Measurements from ENCODE around the gene GNL3. TPM values are rescaled to one million over a fixed set of nuclear protein-coding genes. Genes with fewer than 3 reads are reported as not detected.

GNL3 gene
- total RNA-seq, 2 experiments from 2014 or later, result 198 to 200 TPM

- intact Hi-C loops (cut with micrococcal nuclease), result loop anchor here (10.0 kb wide), 1 partner anchor 145 kb away; the partner anchor contains the start of genes NT5DC2 and UQCC5
- Mint-ChIP-seq H3K27ac (peak overlapping the region; percentile 9), H3K9me3 (no peaks in the 10 kb centered on the region), H3K36me3 (ENCODE audit: low read depth) (peaks cover 50% of the 10 kb centered on the region), H3K4me1 (ENCODE audit: low read depth) (peaks cover 44% of the 10 kb centered on the region), H3K27me3 (no peaks in the 10 kb centered on the region), H3K4me3 (no peak overlapping the region)
- DNase-seq, result no peak
- ChIA-PET CTCF (interaction anchor here (1.0 kb wide), 1 partner anchor 13 kb away, joined by 3 read pairs; no protein-coding TSS in a partner anchor), POLR2A (no interaction called here)
- TF ChIP-seq CTCF (IDR thresholded peaks at IDR 0.05), result no peak
- ATAC-seq, result no peak
These were observed 6.0 kb upstream of the GNL3 start for GRCh38 chr3:52679811-52680210.

GRCh38 chr3:52681596-52681995, 4.2 kb upstream of the GNL3 start:
- no peak overlapping the region for H3K4me3 Mint-ChIP-seq
- no peak for ATAC-seq
- ChIA-PET CTCF (interaction anchor here (1.1 kb wide), 1 partner anchor 11 kb away, joined by 5 read pairs; no protein-coding TSS in a partner anchor), POLR2A (interaction anchor here (1.2 kb wide), 1 partner anchor 10 kb away, joined by 4 read pairs; no protein-coding TSS in a partner anchor)
- H3K9me3 Mint-ChIP-seq, result no peaks in the 10 kb centered on the region
- no peaks in the 10 kb centered on the region for H3K27me3 Mint-ChIP-seq
- no peak for TF ChIP-seq CTCF (IDR thresholded peaks at IDR 0.05)
- H3K4me1 Mint-ChIP-seq (ENCODE audit: low read depth), result peaks cover 41% of the 10 kb centered on the region
- peaks cover 45% of the 10 kb centered on the region for H3K36me3 Mint-ChIP-seq (ENCODE audit: low read depth)
- peak overlapping the region; percentile 69 for H3K27ac Mint-ChIP-seq
- intact Hi-C loops (cut with micrococcal nuclease), result loop anchor here (10.0 kb wide), 1 partner anchor 147 kb away; the partner anchor contains the start of genes NT5DC2 and UQCC5
- no peak for DNase-seq

GRCh38 chr3:52682016-52682415, 3.8 kb upstream of the GNL3 start:
- DNase-seq (peak; percentile 41), ATAC-seq (no peak)
- TF ChIP-seq CTCF (IDR thresholded peaks at IDR 0.05), result no peak
- no peaks in the 10 kb centered on the region for H3K27me3 Mint-ChIP-seq
- intact Hi-C loops (cut with micrococcal nuclease), result loop anchor here (10.0 kb wide), 1 partner anchor 147 kb away; the partner anchor contains the start of genes NT5DC2 and UQCC5
- CTCF ChIA-PET, result interaction anchor here (1.1 kb wide), 1 partner anchor 11 kb away, joined by 5 read pairs; no protein-coding TSS in a partner anchor
- H3K9me3 Mint-ChIP-seq, result no peaks in the 10 kb centered on the region
- H3K36me3 Mint-ChIP-seq (ENCODE audit: low read depth), result peaks cover 45% of the 10 kb centered on the region
- H3K4me3 Mint-ChIP-seq, result no peak overlapping the region
- H3K4me1 Mint-ChIP-seq (ENCODE audit: low read depth), result peaks cover 45% of the 10 kb centered on the region
- POLR2A ChIA-PET, result interaction anchor here (1.2 kb wide), 1 partner anchor 9 kb away, joined by 4 read pairs; no protein-coding TSS in a partner anchor
- peak overlapping the region; percentile 69 for H3K27ac Mint-ChIP-seq

- intact Hi-C loops (cut with micrococcal nuclease), result loop anchor here (10.0 kb wide), 1 partner anchor 149 kb away; the partner anchor contains the start of genes NT5DC2 and UQCC5
- Mint-ChIP-seq H3K4me3 (peak overlapping the region; percentile 31), H3K27ac (peak overlapping the region; percentile 49), H3K9me3 (no peaks in the 10 kb centered on the region), H3K4me1 (ENCODE audit: low read depth) (peaks cover 61% of the 10 kb centered on the region), H3K27me3 (no peaks in the 10 kb centered on the region), H3K36me3 (ENCODE audit: low read depth) (peaks cover 52% of the 10 kb centered on the region)
- ATAC-seq (no peak), DNase-seq (no peak)
- ChIA-PET POLR2A (no interaction called here), CTCF (no interaction called here)
- TF ChIP-seq CTCF (IDR thresholded peaks at IDR 0.05), result no peak
These were observed 2.2 kb upstream of the GNL3 start for GRCh38 chr3:52683611-52684010.

GRCh38 chr3:52684184-52684583, 1.6 kb upstream of the GNL3 start:
- DNase-seq (no peak), ATAC-seq (no peak)
- Mint-ChIP-seq H3K4me1 (ENCODE audit: low read depth) (peaks cover 63% of the 10 kb centered on the region), H3K4me3 (peak overlapping the region; percentile 95), H3K36me3 (ENCODE audit: low read depth) (peaks cover 52% of the 10 kb centered on the region), H3K27ac (peak overlapping the region; percentile 98), H3K27me3 (no peaks in the 10 kb centered on the region), H3K9me3 (no peaks in the 10 kb centered on the region)
- intact Hi-C loops (cut with micrococcal nuclease), result loop anchor here (10.0 kb wide), 1 partner anchor 149 kb away; the partner anchor contains the start of genes NT5DC2 and UQCC5
- TF ChIP-seq CTCF (IDR thresholded peaks at IDR 0.05), result no peak
- CTCF ChIA-PET, result no interaction called here
- POLR2A ChIA-PET, result interaction anchor here (1.1 to 10.1 kb wide), 2 partner anchors 11 to 22 kb away, joined by 5 to 101 read pairs; partner anchors contain the start of genes GLT8D1 and SPCS1
